DOHH2 (cell line): Measurements from ENCODE around the gene TATDN2.

Experiments used
- CTCF ChIP-seq: fragments of 200-600 bp; sonication (generic); IDR thresholded peaks from one replicate; pipeline ENCODE4 v1.5.1; 2014; ENCODE audit warnings: antibody characterized with exemption, mild to moderate bottlenecking, low read depth, low read length; ENCODE audit not compliant: poor library complexity, severe bottlenecking
- EZH2phosphoT487 ChIP-seq: fragments of 200-600 bp; sonication (generic); IDR thresholded peaks from 2 replicates; pipeline ENCODE4 v1.6.1; 2017; ENCODE audit warnings: borderline replicate concordance, mild to moderate bottlenecking, antibody characterized with exemption, low read length, moderate library complexity, mixed read lengths

GRCh38 chr3:10315771-10316344 is 67.6 kb downstream of the TATDN2 start:
- TF ChIP-seq CTCF (no peak), EZH2phosphoT487 (no peak)
